SK-N-MC (cell line): ENCODE data around the gene MIF4GD.

ENCODE experiments used
- EZH2 ChIP-seq: fragments of 200-600 bp; sonication (generic); IDR thresholded peaks from one replicate; pipeline ENCODE4 v1.6.1; 2017; ENCODE audit warnings: antibody characterized with exemption
- FOXP2 ChIP-seq: optimal IDR thresholded peaks from 2 replicates; pipeline ENCODE3; 2011; ENCODE audit warnings: mild to moderate bottlenecking, moderate library complexity; ENCODE audit not compliant: insufficient read depth; ENCODE audit errors: extremely low read length, control extremely low read depth
- POLR2AphosphoS5 ChIP-seq: IDR thresholded peaks from 2 replicates; pipeline ENCODE4 v1.6.1; 2012; ENCODE audit warnings: mild to moderate bottlenecking, low read depth, low read length, borderline replicate concordance

- peak; percentile 93 for TF ChIP-seq POLR2AphosphoS5
- TF ChIP-seq EZH2, result no peak
- TF ChIP-seq FOXP2, result no peak
Observed at GRCh38 chr17:75289115-75289831, 18.2 kb upstream of the MIF4GD start, which contains the start of gene SLC25A19.
